ENCODE results near the gene FRS3.

GRCh38 chr6:41728954-41729353 lies 50.7 kb downstream of the FRS3 start:
- TF ChIP-seq, protein P1, sequence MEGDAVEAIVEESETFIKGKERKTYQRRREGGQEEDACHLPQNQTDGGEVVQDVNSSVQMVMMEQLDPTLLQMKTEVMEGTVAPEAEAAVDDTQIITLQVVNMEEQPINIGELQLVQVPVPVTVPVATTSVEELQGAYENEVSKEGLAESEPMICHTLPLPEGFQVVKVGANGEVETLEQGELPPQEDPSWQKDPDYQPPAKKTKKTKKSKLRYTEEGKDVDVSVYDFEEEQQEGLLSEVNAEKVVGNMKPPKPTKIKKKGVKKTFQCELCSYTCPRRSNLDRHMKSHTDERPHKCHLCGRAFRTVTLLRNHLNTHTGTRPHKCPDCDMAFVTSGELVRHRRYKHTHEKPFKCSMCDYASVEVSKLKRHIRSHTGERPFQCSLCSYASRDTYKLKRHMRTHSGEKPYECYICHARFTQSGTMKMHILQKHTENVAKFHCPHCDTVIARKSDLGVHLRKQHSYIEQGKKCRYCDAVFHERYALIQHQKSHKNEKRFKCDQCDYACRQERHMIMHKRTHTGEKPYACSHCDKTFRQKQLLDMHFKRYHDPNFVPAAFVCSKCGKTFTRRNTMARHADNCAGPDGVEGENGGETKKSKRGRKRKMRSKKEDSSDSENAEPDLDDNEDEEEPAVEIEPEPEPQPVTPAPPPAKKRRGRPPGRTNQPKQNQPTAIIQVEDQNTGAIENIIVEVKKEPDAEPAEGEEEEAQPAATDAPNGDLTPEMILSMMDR (IDR thresholded peaks at IDR 0.05) = no peak
- no peak for TF ChIP-seq POLR2A (IDR thresholded peaks at IDR 0.05)
